Middle frontal gyrus (tissue), 1 donor: ENCODE measurements around the gene LHB.

Source experiments
- DNase-seq: peaks from one replicate; pipeline ENCODE4 v3.0.0-alpha.2; 2015; ENCODE audit warnings: low spot score; ENCODE audit errors: extremely low spot score

The LHB gene

GRCh38 chr19:48986211-48986610 lies 30.7 kb downstream of the LHB start:
- no peak for DNase-seq

GRCh38 chr19:48985711-48986110 lies 31.2 kb downstream of the LHB start:
- no peak for DNase-seq

- DNase-seq: no peak
Observed at GRCh38 chr19:48982280-48982679, 34.6 kb downstream of the LHB start.

- DNase-seq: no peak
Observed at GRCh38 chr19:48977061-48977460, 39.8 kb downstream of the LHB start.

GRCh38 chr19:48975947-48976847 lies 40.7 kb downstream of the LHB start:
- no peak for DNase-seq

GRCh38 chr19:48970923-48971395 lies 45.9 kb downstream of the LHB start:
- DNase-seq: peak; percentile 61

- DNase-seq: no peak
Observed at GRCh38 chr19:48970139-48970766, 46.6 kb downstream of the LHB start.

GRCh38 chr19:48969276-48970138 lies 47.4 kb downstream of the LHB start:
- no peak for DNase-seq

- no peak for DNase-seq
Observed at GRCh38 chr19:48968813-48969218, 48.1 kb downstream of the LHB start.

- no peak for DNase-seq
Observed at GRCh38 chr19:48968179-48968661, 48.7 kb downstream of the LHB start.

- no peak for DNase-seq
Observed at GRCh38 chr19:48967346-48968178, 49.3 kb downstream of the LHB start.

- no peak for DNase-seq
Observed at GRCh38 chr19:48966541-48967345, 50.1 kb downstream of the LHB start.
